DMS114 treated with DMSO at 0.1 percent for 48 hours (cell line): ENCODE results near the gene ATF1.
"Not testable (repeated sequence)": the region's sequence is repeated elsewhere in the genome, so short reads cannot be mapped to it uniquely, and the experiment has no call there.

Experiments
- DNase-seq: peaks from one replicate; lab custom pipeline; 2025; ENCODE audit not compliant: unreplicated experiment; lab: John Stamatoyannopoulos, UW

Gene ATF1

DNA sequence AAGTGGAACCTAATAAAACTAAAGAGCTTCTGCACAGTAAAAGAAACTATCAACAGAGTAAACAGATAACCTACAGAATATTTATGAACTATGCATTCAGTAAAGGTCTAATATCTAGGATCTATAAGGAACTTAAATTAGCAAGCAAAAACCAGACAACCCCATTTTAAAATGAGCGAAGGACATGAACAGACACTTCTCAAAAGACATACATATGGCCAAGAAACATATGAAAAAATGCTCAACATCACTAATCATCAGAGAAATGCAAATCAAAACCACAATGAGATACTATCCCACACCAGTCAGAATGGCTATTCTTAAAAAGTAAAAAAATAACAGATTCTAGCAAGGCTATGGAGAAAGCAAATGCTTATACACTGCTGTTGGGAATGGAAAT is 91.3 kb downstream of the ATF1 start:
- DNase-seq: not testable (repeated sequence)

DNA sequence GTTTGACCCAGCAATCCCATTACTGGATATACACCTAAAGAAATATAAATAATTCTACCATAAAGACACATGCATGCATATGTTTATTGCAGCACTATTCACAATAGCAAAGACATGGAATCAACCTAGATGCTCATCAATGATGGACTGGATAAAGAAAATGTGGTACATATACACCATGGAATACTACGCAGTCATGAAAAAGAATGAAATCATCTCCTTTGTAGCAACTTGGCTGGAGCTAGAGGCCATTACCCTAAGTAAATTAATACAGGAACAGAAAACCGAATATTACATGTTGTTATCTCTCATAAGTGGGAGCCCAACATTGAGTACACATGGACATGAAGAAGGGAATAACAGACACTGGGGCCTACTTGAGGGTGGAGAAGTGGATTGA is 91.8 kb downstream of the ATF1 start:
- DNase-seq: not testable (repeated sequence)

GRCh38 chr12:50859621-50860310 is 95.9 kb downstream of the ATF1 start:
- no peak for DNase-seq

DNA sequence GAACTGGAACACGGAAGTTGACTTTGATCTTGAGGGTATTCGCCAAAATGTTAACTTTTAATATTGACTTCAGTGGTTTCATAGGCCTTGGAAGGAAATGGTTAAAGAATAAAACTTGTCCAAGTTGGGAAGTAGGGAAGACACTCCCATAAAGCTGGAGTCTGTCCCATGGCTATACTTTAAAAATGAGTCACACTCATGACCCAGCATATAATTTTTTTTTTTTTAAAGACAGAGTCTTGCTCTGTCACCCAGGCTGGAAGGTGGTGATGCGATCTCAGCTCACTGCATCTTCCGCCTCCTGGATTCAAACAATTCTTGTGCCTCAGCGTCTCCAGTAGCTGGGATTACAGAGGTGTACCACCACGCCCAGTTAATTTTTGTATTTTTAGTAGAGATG is 98.4 kb downstream of the ATF1 start:
- no peak for DNase-seq

GRCh38 chr12:50865266-50865665 is 101.4 kb downstream of the ATF1 start:
- no peak for DNase-seq

DNA sequence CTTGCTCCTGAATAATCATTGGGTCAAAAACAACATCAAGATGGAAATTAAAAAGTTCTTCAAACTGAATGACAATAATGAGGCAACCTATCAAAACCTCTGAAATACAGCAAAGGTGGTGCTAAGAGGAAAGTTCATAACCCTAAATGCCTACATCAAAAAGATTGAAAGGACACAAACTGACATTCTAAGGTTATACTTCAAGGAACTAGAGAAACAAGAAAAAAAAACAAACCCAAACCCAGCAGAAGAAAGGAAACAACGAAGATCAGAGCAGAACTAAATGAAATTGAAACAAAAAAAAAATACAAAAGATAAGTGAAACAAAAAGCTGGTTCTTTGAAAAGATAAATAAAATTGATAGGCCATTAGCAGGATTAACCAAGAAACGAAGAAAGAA is 105.0 kb downstream of the ATF1 start:
- DNase-seq: not testable (repeated sequence)
